ENCODE data around the gene HELZ. TPM values are rescaled to one million over a fixed set of nuclear protein-coding genes. Genes with fewer than 3 reads are reported as not detected.

HELZ gene
- total RNA-seq, 1 experiment from 2014 or later = 49.8 TPM

DNA sequence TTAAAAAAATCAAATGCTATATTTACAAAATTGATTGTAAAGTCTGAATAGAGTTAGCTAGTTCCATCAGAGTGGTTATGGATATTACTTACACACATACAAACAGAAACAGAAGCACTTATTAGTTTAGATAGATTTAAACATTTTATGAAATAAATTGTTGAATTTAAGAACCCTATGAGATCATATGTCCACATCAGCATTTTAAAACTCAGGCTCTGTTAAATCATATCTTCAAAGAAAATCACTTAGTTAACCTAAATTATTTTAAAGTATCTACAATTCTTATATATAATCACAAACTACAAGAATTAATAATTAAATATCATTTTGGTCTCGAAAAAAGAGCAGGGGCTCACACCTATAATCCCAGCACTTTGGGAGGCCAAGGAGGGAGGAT is 42.5 kb downstream of the HELZ start:
- Histone ChIP-seq H3K56ac (ENCODE audit: insufficient read length, low read depth, low read length) (no peak overlapping the region), H3K14ac (ENCODE audit: insufficient read depth, low read length) (no peak overlapping the region), H3K4me2 (ENCODE audit: insufficient read depth, insufficient read length, low read length) (no peak overlapping the region), H4K8ac (replicated peaks; ENCODE audit: insufficient read length, low read depth, low read length) (no peak overlapping the region), H3K27ac (ENCODE audit: insufficient read length, low read depth, low read length) (no peak overlapping the region), H3K23ac (ENCODE audit: insufficient read length, low read depth, low read length) (no peak overlapping the region), H3K79me1 (ENCODE audit: insufficient read depth, low read depth, low read length, poor library complexity, severe bottlenecking) (no peaks in the 10 kb centered on the region), H3K79me2 (ENCODE audit: insufficient read depth, low read length) (no peaks in the 10 kb centered on the region), H3K9ac (ENCODE audit: extremely low read depth, insufficient read length, low read length) (no peak overlapping the region), H3K4me1 (ENCODE audit: insufficient read depth, low read length) (no peaks in the 10 kb centered on the region), H3T11ph (ENCODE audit: low read length) (no peak overlapping the region), H2AK5ac (ENCODE audit: insufficient read length, low read length) (no peak overlapping the region), H2BK5ac (ENCODE audit: insufficient read length, low read length) (no peak overlapping the region), H3K23me2 (ENCODE audit: insufficient read length, low read depth, low read length, poor library complexity, severe bottlenecking) (no peaks in the 10 kb centered on the region), H3K4ac (ENCODE audit: low read depth, low read length) (no peak overlapping the region), H2BK20ac (ENCODE audit: low read depth, low read length, poor library complexity, severe bottlenecking) (no peak overlapping the region), H3K27me3 (ENCODE audit: insufficient read depth, low read length) (no peaks in the 10 kb centered on the region), H4K5ac (ENCODE audit: insufficient read length, low read depth, low read length) (no peak overlapping the region), H2BK120ac (ENCODE audit: low read depth, low read length, poor library complexity, severe bottlenecking) (no peak overlapping the region), H2BK12ac (ENCODE audit: insufficient read length, low read depth, low read length) (no peak overlapping the region), H2AFZ (ENCODE audit: low read length) (no peak overlapping the region), H3K9me3 (ENCODE audit: control insufficient read depth, low read depth, low read length) (no peaks in the 10 kb centered on the region), H4K91ac (ENCODE audit: insufficient read length, low read depth, low read length) (no peak overlapping the region), H4K20me1 (ENCODE audit: control insufficient read depth, insufficient read depth, insufficient read length) (no peaks in the 10 kb centered on the region), H2BK15ac (ENCODE audit: low read depth, low read length) (no peak overlapping the region), H3K18ac (ENCODE audit: insufficient read length, low read depth, low read length) (no peak overlapping the region)
- no peak for DNase-seq
- no peaks in the 10 kb centered on the region for H3K27me3 Mint-ChIP-seq (ENCODE audit: low read depth)
- TF ChIP-seq, protein P1, sequence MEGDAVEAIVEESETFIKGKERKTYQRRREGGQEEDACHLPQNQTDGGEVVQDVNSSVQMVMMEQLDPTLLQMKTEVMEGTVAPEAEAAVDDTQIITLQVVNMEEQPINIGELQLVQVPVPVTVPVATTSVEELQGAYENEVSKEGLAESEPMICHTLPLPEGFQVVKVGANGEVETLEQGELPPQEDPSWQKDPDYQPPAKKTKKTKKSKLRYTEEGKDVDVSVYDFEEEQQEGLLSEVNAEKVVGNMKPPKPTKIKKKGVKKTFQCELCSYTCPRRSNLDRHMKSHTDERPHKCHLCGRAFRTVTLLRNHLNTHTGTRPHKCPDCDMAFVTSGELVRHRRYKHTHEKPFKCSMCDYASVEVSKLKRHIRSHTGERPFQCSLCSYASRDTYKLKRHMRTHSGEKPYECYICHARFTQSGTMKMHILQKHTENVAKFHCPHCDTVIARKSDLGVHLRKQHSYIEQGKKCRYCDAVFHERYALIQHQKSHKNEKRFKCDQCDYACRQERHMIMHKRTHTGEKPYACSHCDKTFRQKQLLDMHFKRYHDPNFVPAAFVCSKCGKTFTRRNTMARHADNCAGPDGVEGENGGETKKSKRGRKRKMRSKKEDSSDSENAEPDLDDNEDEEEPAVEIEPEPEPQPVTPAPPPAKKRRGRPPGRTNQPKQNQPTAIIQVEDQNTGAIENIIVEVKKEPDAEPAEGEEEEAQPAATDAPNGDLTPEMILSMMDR (conservative IDR thresholded peaks at IDR 0.05) = no peak
- H3K27ac Mint-ChIP-seq = no peak overlapping the region
- no peak overlapping the region for H3K4me3 Mint-ChIP-seq
- H3K36me3 Mint-ChIP-seq (ENCODE audit: insufficient read depth in 1 of 3, low read depth in 3 of 3) = peaks cover 16 to 31% (median 29%) of the 10 kb centered on the region in 3 experiments; a peak in 6 of 7 replicates
- WGBS (ENCODE audit: extremely low coverage, insufficient read length, low lambda C conversion rate) = no CpG with 5 or more reads among the region's 1 CpG
- H3K4me1 Mint-ChIP-seq = no peaks in the 10 kb centered on the region
- H3K9me3 Mint-ChIP-seq = no peaks in the 10 kb centered on the region

Measured in H9 (cell line).